Transverse colon (tissue), 4 donors: ENCODE data around the gene MECR. TPM values are rescaled to one million over a fixed set of nuclear protein-coding genes. Genes with fewer than 3 reads are reported as not detected.

Experiments used
- small RNA-seq, 4 donors: library from RNA; depleted of rRNA; stranded (forward); fragments of <200 nt; gene quantifications; one replicate each; pipeline ENCODE3, GENCODE V24; 2016
- total RNA-seq, 4 donors: library from RNA; depleted of rRNA; stranded (reverse); fragments of >200 nt; gene quantifications; one replicate each; pipeline ENCODE4 v1.1.0, GENCODE V29; 2016

MECR gene
- total RNA-seq, 4 donors from 2014 or later, result 5.2 to 16.0 (median 12.2) TPM; not detected in 1

Small RNA genes lying within 50 kb of the gene (small RNA-seq; reads per million reads assigned to genes)
- gene RF02271, result 0 reads per million in 4 donors

Other genes with a start within 250 kb of the MECR start
- gene TMEM200B, start 107.0 kb downstream of the MECR start, total RNA-seq, result 1 to 10 TPM; 1.6 to 7.5 (median 4.2) TPM
- 10 to 100 TPM; 67.3 to 98.0 (median 72.4) TPM for gene SRSF4, start 49.0 kb downstream of the MECR start, total RNA-seq
- gene PTPRU, start 5.6 kb upstream of the MECR start, total RNA-seq, result 1 to 10 TPM; 5.6 to 9.7 (median 7.4) TPM